WERI-Rb-1 (cell line): Measurements from ENCODE around the gene SP6.

Source experiments
- DNase-seq: peaks from one replicate; pipeline ENCODE4 v3.0.0-alpha.2; 2020
- H3K27ac ChIP-seq: fragments of 250-450 bp; sonication (Bioruptor Pico); 2 replicates; pipeline ENCODE4 v1.5.1; 2020; ENCODE audit warnings: mild to moderate bottlenecking, moderate library complexity
- H3K27me3 ChIP-seq: fragments of 250-450 bp; sonication (Bioruptor Pico); 2 replicates; pipeline ENCODE4 v1.5.1; 2021; ENCODE audit warnings: mild to moderate bottlenecking, low read depth, moderate library complexity; ENCODE audit not compliant: insufficient read depth, severe bottlenecking
- H3K36me3 ChIP-seq: fragments of 250-450 bp; sonication (Bioruptor Pico); 2 replicates; pipeline ENCODE4 v1.5.1; 2020; ENCODE audit warnings: mild to moderate bottlenecking, moderate library complexity
- H3K4me3 ChIP-seq: 2 replicates; pipeline ENCODE4 v1.5.1; 2011; ENCODE audit warnings: low read depth, mild to moderate bottlenecking, control low read depth, low read length
- H3K9me3 ChIP-seq: fragments of 250-450 bp; sonication (Bioruptor Pico); 2 replicates; pipeline ENCODE4 v1.5.1; 2021; ENCODE audit warnings: mild to moderate bottlenecking, moderate library complexity; ENCODE audit not compliant: severe bottlenecking
- TF ChIP-seq, protein P1 (sequence below): IDR thresholded peaks from 2 replicates; pipeline ENCODE4 v1.5.1; 2011; ENCODE audit warnings: low read depth, mild to moderate bottlenecking, control low read depth, inconsistent platforms, low read length

SP6 gene

DNA sequence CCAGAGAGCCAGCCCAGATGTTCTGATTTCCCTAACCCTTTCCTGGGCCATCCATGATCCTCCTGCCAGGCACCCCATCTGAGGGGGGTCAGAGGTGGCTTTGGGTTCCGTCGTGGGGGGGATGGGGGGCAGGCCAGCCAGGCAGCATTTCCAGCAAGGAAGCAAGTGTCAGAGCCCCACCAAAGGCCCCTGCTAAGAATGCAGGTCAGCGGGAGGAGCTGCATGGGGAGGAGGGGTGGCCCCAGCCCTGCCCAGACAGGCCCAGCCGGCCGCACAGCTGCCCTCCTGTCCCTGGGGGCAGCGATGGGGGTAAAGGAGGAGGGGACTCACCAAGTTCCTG is 7.6 kb downstream of the SP6 start:
- H3K4me3 ChIP-seq, result no peak overlapping the region
- H3K27me3 ChIP-seq, result no peaks in the 10 kb centered on the region
- no peak for DNase-seq
- H3K27ac ChIP-seq, result peak overlapping the region; percentile 43
- no peaks in the 10 kb centered on the region for H3K9me3 ChIP-seq
- H3K36me3 ChIP-seq, result peaks cover 35% of the 10 kb centered on the region
- TF ChIP-seq, protein P1, sequence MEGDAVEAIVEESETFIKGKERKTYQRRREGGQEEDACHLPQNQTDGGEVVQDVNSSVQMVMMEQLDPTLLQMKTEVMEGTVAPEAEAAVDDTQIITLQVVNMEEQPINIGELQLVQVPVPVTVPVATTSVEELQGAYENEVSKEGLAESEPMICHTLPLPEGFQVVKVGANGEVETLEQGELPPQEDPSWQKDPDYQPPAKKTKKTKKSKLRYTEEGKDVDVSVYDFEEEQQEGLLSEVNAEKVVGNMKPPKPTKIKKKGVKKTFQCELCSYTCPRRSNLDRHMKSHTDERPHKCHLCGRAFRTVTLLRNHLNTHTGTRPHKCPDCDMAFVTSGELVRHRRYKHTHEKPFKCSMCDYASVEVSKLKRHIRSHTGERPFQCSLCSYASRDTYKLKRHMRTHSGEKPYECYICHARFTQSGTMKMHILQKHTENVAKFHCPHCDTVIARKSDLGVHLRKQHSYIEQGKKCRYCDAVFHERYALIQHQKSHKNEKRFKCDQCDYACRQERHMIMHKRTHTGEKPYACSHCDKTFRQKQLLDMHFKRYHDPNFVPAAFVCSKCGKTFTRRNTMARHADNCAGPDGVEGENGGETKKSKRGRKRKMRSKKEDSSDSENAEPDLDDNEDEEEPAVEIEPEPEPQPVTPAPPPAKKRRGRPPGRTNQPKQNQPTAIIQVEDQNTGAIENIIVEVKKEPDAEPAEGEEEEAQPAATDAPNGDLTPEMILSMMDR, result no peak

GRCh38 chr17:47841488-47842291 is 9.3 kb downstream of the SP6 start:
- TF ChIP-seq, protein P1, result no peak
- H3K27ac ChIP-seq, result peak overlapping the region; percentile 79
- no peaks in the 10 kb centered on the region for H3K9me3 ChIP-seq
- peaks cover 40% of the 10 kb centered on the region for H3K36me3 ChIP-seq
- H3K27me3 ChIP-seq, result no peaks in the 10 kb centered on the region
- no peak for DNase-seq
- peak overlapping the region; percentile 95 for H3K4me3 ChIP-seq

GRCh38 chr17:47840742-47841487 is 10.0 kb downstream of the SP6 start, which contains the start of gene SCRN2:
Gene SCRN2, minus strand, starts transcription at chr17:47841273. Its CDS starts 430 bp downstream, at chr17:47840843.
- TF ChIP-seq, protein P1, result peak; percentile 98
- Histone ChIP-seq H3K4me3 (peak within 1 kb of the TSS; percentile 95), H3K36me3 (peaks cover 38% of the 10 kb centered on the region), H3K27me3 (no peaks in the 10 kb centered on the region), H3K9me3 (no peaks in the 10 kb centered on the region), H3K27ac (peak within 1 kb of the TSS; percentile 79)
- DNase-seq, result peak; percentile 97

DNA sequence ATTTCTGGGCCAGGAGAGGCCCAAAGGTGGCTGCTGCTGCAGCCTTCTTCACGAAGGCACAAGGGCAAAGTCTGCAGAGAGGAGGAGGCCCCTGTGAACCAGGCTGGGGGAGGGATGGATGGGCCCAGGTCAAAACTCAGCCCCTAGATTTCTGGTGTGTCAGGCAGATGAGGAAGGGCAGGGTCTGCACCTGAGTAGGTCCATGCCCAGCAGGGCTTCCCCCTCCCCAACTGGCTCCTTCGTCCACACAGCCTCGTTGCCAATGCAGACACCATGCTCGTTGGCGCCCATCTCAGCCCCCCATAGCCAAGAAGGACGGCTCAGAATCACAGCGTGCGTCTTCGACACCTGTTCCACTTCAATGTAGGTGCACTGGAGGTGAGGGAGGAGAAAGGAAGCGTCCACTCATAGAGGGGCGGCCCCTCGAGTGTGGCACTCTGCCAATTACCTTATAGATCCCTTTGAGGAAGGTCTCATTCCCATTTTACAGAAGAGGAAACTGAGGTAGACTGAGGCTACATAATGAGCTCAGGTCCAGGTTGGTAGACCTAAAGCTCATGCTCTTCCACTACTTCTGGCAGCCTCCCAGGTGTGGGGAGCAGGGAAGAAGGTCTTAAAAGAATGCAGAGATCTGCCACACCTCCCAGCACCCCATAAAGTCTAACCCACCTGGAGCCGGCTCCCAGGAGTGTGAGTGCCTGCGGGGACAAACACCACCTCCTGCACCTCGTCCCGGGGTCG is 10.8 kb downstream of the SP6 start:
- DNase-seq, result no peak
- Histone ChIP-seq H3K36me3 (peaks cover 43% of the 10 kb centered on the region), H3K4me3 (peak overlapping the region; percentile 95), H3K27ac (peak overlapping the region; percentile 79), H3K27me3 (no peaks in the 10 kb centered on the region), H3K9me3 (no peaks in the 10 kb centered on the region)
- TF ChIP-seq, protein P1, result no peak

- H3K9me3 ChIP-seq, result no peaks in the 10 kb centered on the region
- no peak overlapping the region for H3K4me3 ChIP-seq
- TF ChIP-seq, protein P1, result no peak
- DNase-seq, result no peak
- peaks cover 43% of the 10 kb centered on the region for H3K36me3 ChIP-seq
- H3K27ac ChIP-seq, result no peak overlapping the region
- H3K27me3 ChIP-seq, result no peaks in the 10 kb centered on the region
Measured at GRCh38 chr17:47839071-47839470, 11.9 kb downstream of the SP6 start.
